ENCODE results near the gene BCAP31. TPM values are rescaled to one million over a fixed set of nuclear protein-coding genes. Genes with fewer than 3 reads are reported as not detected.
"Not testable (repeated sequence)": the region's sequence is repeated elsewhere in the genome, so short reads cannot be mapped to it uniquely, and the experiment has no call there.

Gene BCAP31
- total RNA-seq, 2 experiments from 2014 or later: 43.0 to 72.0 TPM

DNA sequence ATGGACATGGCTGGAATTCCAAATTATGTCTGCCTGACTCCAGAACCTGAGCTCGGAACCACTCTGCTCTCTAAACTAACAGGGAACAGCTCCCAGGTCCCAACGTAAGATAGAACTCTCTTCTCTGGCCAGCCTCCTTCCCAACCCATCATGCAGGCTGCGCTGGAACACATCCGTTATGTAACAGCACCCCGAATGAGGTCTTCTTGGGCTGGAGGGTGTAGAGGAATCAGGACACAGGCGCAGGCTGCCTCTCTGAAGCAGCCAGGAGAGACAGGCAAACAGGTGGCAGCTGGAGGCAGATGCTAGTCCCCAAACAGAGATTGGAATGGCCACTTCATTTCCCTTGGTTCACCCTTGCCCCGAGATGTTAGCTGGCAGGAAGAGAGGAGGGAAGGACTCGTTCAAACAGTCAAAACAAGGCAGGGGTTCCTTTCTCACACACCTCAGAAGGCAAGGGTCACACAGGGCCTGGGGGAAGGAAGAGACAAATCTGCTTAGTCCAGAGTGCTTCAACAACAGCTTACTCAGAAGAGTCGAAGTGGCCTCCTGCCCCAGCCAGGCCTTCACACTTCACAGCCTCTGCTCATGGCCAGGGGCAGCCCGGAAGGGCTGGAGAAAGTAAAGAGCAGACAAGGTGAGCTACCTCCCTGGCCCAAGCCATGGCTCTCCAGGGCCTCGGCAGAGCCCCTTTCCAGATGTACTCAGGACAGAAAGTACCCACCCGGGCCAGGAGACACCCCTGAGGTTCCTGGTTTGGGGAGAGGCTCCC is 19.4 kb downstream of the BCAP31 start:
- H4K20me1 ChIP-seq (ENCODE audit: insufficient read depth, low read length); intact Hi-C loops (cut with micrococcal nuclease; ENCODE audit: unreplicated experiment); H2AFZ ChIP-seq (ENCODE audit: low read length); H3K27ac ChIP-seq (ENCODE audit: low read depth, low read length, poor library complexity, severe bottlenecking); BruUV-seq (replicated peaks); H3K79me2 ChIP-seq (ENCODE audit: insufficient read depth, low read depth, low read length); H3K4me2 ChIP-seq (ENCODE audit: low read length); H3K9me2 ChIP-seq (ENCODE audit: insufficient read depth, low read length); H3K36me3 ChIP-seq (ENCODE audit: insufficient read depth, low read length); POLR2A ChIA-PET; H3K9me3 ChIP-seq (ENCODE audit: low read length); CTCF ChIA-PET (ENCODE audit: unreplicated experiment); DNase-seq (ENCODE audit: low spot score); H3K4me3 ChIP-seq (ENCODE audit: low read depth, low read length, poor library complexity, severe bottlenecking); H3K4me1 ChIP-seq (ENCODE audit: insufficient read depth, low read length, poor library complexity, severe bottlenecking): not testable (repeated sequence)

DNA sequence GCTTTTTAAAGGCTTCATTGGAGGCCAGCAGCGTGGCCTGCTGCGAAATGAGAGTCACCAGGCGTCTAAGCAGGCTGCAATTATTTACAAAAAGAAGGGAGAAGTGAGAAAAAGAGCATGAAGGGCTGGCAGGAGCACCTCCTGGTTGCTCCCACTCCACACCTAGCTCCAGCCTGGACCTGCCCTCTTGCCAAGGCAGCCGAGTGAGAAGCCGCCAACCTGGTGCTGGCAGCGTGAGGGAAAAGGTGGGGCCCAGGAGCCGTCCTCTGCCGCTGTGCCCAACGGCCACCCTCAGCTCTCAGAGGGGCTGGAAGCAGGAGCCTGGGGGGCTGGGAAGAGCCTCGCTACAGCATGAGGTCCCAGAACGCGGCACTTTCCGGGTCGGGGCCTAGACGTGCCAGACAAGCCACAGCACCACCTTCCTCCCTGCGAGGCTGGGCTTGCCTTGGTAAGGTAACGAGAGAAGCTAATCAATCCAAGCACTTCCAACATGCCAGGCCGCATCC is 20.1 kb downstream of the BCAP31 start:
- Histone ChIP-seq H3K9me2 (ENCODE audit: insufficient read depth, low read length) (no peaks in the 10 kb centered on the region), H3K27ac (ENCODE audit: low read depth, low read length, poor library complexity, severe bottlenecking) (no peak overlapping the region), H3K4me2 (ENCODE audit: low read length) (no peak overlapping the region), H3K36me3 (ENCODE audit: insufficient read depth, low read length) (peaks cover 7% of the 10 kb centered on the region; the same call in 1 of the 2 replicates), H3K79me2 (ENCODE audit: insufficient read depth, low read depth, low read length) (no peaks in the 10 kb centered on the region), H3K4me3 (ENCODE audit: low read depth, low read length, poor library complexity, severe bottlenecking) (no peak overlapping the region), H2AFZ (ENCODE audit: low read length) (no peak overlapping the region), H4K20me1 (ENCODE audit: insufficient read depth, low read length) (no peaks in the 10 kb centered on the region), H3K9me3 (ENCODE audit: low read length) (no peaks in the 10 kb centered on the region), H3K4me1 (ENCODE audit: insufficient read depth, low read length, poor library complexity, severe bottlenecking) (no peaks in the 10 kb centered on the region)
- POLR2A ChIA-PET: no interaction called here
- intact Hi-C loops (cut with micrococcal nuclease; ENCODE audit: unreplicated experiment): no loop called here
- BruUV-seq (replicated peaks): no TSS peak
- DNase-seq (ENCODE audit: low spot score): no peak
- CTCF ChIA-PET (ENCODE audit: unreplicated experiment): no interaction called here
- TF ChIP-seq EZH2phosphoT487 (IDR thresholded peaks at IDR 0.05; ENCODE audit: borderline replicate concordance, low read depth, low read length): no peak
- TF ChIP-seq, protein P1, sequence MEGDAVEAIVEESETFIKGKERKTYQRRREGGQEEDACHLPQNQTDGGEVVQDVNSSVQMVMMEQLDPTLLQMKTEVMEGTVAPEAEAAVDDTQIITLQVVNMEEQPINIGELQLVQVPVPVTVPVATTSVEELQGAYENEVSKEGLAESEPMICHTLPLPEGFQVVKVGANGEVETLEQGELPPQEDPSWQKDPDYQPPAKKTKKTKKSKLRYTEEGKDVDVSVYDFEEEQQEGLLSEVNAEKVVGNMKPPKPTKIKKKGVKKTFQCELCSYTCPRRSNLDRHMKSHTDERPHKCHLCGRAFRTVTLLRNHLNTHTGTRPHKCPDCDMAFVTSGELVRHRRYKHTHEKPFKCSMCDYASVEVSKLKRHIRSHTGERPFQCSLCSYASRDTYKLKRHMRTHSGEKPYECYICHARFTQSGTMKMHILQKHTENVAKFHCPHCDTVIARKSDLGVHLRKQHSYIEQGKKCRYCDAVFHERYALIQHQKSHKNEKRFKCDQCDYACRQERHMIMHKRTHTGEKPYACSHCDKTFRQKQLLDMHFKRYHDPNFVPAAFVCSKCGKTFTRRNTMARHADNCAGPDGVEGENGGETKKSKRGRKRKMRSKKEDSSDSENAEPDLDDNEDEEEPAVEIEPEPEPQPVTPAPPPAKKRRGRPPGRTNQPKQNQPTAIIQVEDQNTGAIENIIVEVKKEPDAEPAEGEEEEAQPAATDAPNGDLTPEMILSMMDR (conservative IDR thresholded peaks at IDR 0.05; ENCODE audit: low read length): no peak

DNA sequence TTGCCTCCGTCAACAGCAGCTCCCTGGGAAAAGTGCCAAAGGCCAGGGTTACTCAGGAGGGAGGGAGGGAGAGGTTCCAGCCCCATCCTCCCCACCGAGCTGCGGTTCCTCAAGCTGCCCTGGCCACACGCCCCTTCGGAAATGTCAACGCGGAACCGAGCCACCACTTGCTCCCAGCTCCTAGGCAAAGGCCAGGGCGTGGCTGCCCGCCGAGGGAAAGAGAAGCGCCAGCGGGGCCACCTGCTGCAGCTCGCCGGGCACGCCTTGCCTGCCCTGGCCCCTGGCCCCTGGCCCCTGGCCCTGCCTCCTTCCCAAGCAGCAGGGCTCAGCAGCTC is 21.2 kb downstream of the BCAP31 start:
- no peaks in the 10 kb centered on the region for H3K9me2 ChIP-seq (ENCODE audit: insufficient read depth, low read length)
- no TSS peak for BruUV-seq (replicated peaks)
- intact Hi-C loops (cut with micrococcal nuclease; ENCODE audit: unreplicated experiment): no loop called here
- H3K27ac ChIP-seq (ENCODE audit: low read depth, low read length, poor library complexity, severe bottlenecking): no peak overlapping the region
- no peaks in the 10 kb centered on the region for H3K4me1 ChIP-seq (ENCODE audit: insufficient read depth, low read length, poor library complexity, severe bottlenecking)
- H4K20me1 ChIP-seq (ENCODE audit: insufficient read depth, low read length): no peaks in the 10 kb centered on the region
- POLR2A ChIA-PET: no interaction called here
- no peaks in the 10 kb centered on the region for H3K9me3 ChIP-seq (ENCODE audit: low read length)
- CTCF ChIA-PET (ENCODE audit: unreplicated experiment): no interaction called here
- H3K4me2 ChIP-seq (ENCODE audit: low read length): no peak overlapping the region
- no peak for DNase-seq (ENCODE audit: low spot score)
- no peak overlapping the region for H3K4me3 ChIP-seq (ENCODE audit: low read depth, low read length, poor library complexity, severe bottlenecking)
- peaks cover 7% of the 10 kb centered on the region; the same call in 1 of the 2 replicates for H3K36me3 ChIP-seq (ENCODE audit: insufficient read depth, low read length)
- no peaks in the 10 kb centered on the region for H3K79me2 ChIP-seq (ENCODE audit: insufficient read depth, low read depth, low read length)
- no peak overlapping the region for H2AFZ ChIP-seq (ENCODE audit: low read length)
- TF ChIP-seq EZH2phosphoT487 (IDR thresholded peaks at IDR 0.05; ENCODE audit: borderline replicate concordance, low read depth, low read length): no peak
- TF ChIP-seq, protein P1 (conservative IDR thresholded peaks at IDR 0.05; ENCODE audit: low read length): no peak

Data from OCI-LY7 (cell line).